Left forelimb (tissue), 1 donor: ENCODE measurements around the gene TH.

ENCODE experiments used
- DNase-seq: peaks from one replicate; pipeline ENCODE4 v3.0.0-alpha.2; 2018; ENCODE audit warnings: low spot score

The TH gene

GRCh38 chr11:2142300-2142759 is 29.3 kb downstream of the TH start:
- DNase-seq = no peak

- no peak for DNase-seq
These were observed 30.9 kb downstream of the TH start for GRCh38 chr11:2140411-2141400.

GRCh38 chr11:2139621-2140337 is 31.8 kb downstream of the TH start:
- DNase-seq = no peak

GRCh38 chr11:2139123-2139521 is 32.5 kb downstream of the TH start, which contains the start of gene IGF2:
Gene IGF2, minus strand, starts transcription at chr11:2139389. Its CDS starts 3,866 bp downstream, at chr11:2135523.
- DNase-seq = no peak

- DNase-seq = no peak
These were observed 33.0 kb downstream of the TH start for GRCh38 chr11:2138431-2139122.

GRCh38 chr11:2138068-2138430 is 33.6 kb downstream of the TH start:
- DNase-seq = no peak

GRCh38 chr11:2137202-2138067 is 34.2 kb downstream of the TH start:
- peak; percentile 91 for DNase-seq

- no peak for DNase-seq
These were observed 34.7 kb downstream of the TH start for GRCh38 chr11:2136952-2137201.

- no peak for DNase-seq
These were observed 35.2 kb downstream of the TH start for GRCh38 chr11:2136209-2136951.

GRCh38 chr11:2135648-2136201 is 35.9 kb downstream of the TH start:
- no peak for DNase-seq

- DNase-seq = no peak
These were observed 36.5 kb downstream of the TH start for GRCh38 chr11:2135018-2135569.

GRCh38 chr11:2134022-2135010 is 37.3 kb downstream of the TH start:
- no peak for DNase-seq

GRCh38 chr11:2133241-2134021 is 38.2 kb downstream of the TH start:
- DNase-seq = no peak

GRCh38 chr11:2132874-2133240 is 38.8 kb downstream of the TH start:
- no peak for DNase-seq

GRCh38 chr11:2132246-2132645 is 39.4 kb downstream of the TH start:
- no peak for DNase-seq

GRCh38 chr11:2131371-2132236 is 40.0 kb downstream of the TH start:
- no peak for DNase-seq

- DNase-seq = no peak
These were observed 40.7 kb downstream of the TH start for GRCh38 chr11:2130881-2131352.
